Measurements from ENCODE around the gene BCOR. TPM values are rescaled to one million over a fixed set of nuclear protein-coding genes. Genes with fewer than 3 reads are reported as not detected.

BCOR gene
- polyA plus RNA-seq, 1 of the 3 experiments (the other 2 are of a cell fraction): 8.8 TPM

DNA sequence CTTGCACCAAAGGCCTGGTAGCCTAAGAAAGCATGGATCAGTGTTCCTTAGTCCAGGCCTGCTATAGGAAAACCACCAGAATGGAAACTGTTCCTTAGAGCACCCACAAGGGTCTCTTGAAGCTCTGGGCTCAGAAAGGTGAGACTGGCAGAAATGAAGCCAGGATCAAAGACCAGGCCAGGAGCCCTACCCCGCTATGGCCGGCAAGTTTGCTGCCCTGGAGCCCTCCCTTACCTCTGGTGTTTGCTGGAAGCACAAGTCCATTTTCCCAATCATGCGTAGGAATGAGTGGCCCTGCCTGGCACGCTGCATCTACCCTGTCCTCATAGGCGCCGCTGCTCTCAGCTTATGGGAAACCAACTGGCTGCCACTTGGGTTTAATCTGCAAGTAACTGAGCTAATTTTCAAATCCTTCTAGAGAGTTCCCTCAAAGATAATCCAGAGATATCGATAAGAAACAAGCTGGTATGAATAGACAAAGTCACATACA is 37.4 kb downstream of the BCOR start:
- POLR2A ChIA-PET: interaction anchor here (0.6 kb wide), 1 partner anchor 199 kb away, joined by 3 read pairs; no protein-coding TSS in a partner anchor
- Histone ChIP-seq H4K20me1 (ENCODE audit: insufficient read depth) (peaks cover 10% of the 10 kb centered on the region; the same call in 1 of the 2 replicates), H2AFZ (ENCODE audit: low read depth) (no peak overlapping the region), H3K4me2 (no peak overlapping the region), H3K9ac (no peak overlapping the region), H3K27ac (ENCODE audit: low read depth in 2 of 2, low read length in 1 of 2) (no peak overlapping the region), H3K9me2 (no peaks in the 10 kb centered on the region), H3K4me3 (ENCODE audit: low read depth in 2 of 2, low read length in 1 of 2) (no peak overlapping the region), H3K9me3 (no peaks in the 10 kb centered on the region), H3K27me3 (ENCODE audit: insufficient read depth) (peaks cover 10% of the 10 kb centered on the region; the same call in 1 of the 2 replicates), H3F3A (replicated peaks; ENCODE audit: insufficient read depth) (no peaks in the 10 kb centered on the region), H3K79me2 (ENCODE audit: insufficient read depth) (no peaks in the 10 kb centered on the region; the same call in 1 of the 2 replicates), H3K36me3 (replicated peaks in 1 of 2; ENCODE audit: control insufficient read depth in 1 of 2, insufficient read depth in 2 of 2, low read length in 1 of 2) (peaks cover 0 to 41% of the 10 kb centered on the region in 2 experiments), H3K4me1 (ENCODE audit: control insufficient read depth in 1 of 2, insufficient read depth in 2 of 2, low read depth in 1 of 2, low read length in 1 of 2) (peaks cover 0 to 26% of the 10 kb centered on the region in 2 experiments; a peak in 1 of 4 replicates)
- no peak for DNase-seq
- no peak for TF ChIP-seq RFX5 (IDR thresholded peaks at IDR 0.05; ENCODE audit: low read length)
- TF ChIP-seq RAD21 (IDR thresholded peaks at IDR 0.05; ENCODE audit: low read length): no peak
- TF ChIP-seq CHD2 (IDR thresholded peaks at IDR 0.05; ENCODE audit: low read length, partially characterized antibody): no peak
- TF ChIP-seq TAF1 (IDR thresholded peaks at IDR 0.05; ENCODE audit: borderline replicate concordance, low read depth, low read length): no peak
- no peak for TF ChIP-seq MEF2A (IDR thresholded peaks at IDR 0.05; ENCODE audit: borderline replicate concordance, low read depth)
- no peak for TF ChIP-seq GATA2 (CRISPR knock-in tag; IDR thresholded peaks at IDR 0.05)
- TF ChIP-seq, protein P1, sequence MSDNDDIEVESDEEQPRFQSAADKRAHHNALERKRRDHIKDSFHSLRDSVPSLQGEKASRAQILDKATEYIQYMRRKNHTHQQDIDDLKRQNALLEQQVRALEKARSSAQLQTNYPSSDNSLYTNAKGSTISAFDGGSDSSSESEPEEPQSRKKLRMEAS (IDR thresholded peaks at IDR 0.05; ENCODE audit: low read depth): no peak
- no peak for TF ChIP-seq RXRA (IDR thresholded peaks at IDR 0.05; ENCODE audit: borderline replicate concordance, low read depth)
- TF ChIP-seq POLR2AphosphoS5 (IDR thresholded peaks at IDR 0.05; ENCODE audit: low read depth, low read length): no peak
- TF ChIP-seq ELF1 (IDR thresholded peaks at IDR 0.05): no peak
- TF ChIP-seq FOXJ3 (CRISPR knock-in tag; IDR thresholded peaks at IDR 0.05): no peak
- CTCF ChIA-PET: interaction anchor here (1.4 kb wide), 1 partner anchor 10 kb away, joined by 4 read pairs; no protein-coding TSS in a partner anchor
- WGBS (ENCODE audit: low lambda C conversion rate): 65% methylated on average over 7 of the region's 7 CpGs

DNA sequence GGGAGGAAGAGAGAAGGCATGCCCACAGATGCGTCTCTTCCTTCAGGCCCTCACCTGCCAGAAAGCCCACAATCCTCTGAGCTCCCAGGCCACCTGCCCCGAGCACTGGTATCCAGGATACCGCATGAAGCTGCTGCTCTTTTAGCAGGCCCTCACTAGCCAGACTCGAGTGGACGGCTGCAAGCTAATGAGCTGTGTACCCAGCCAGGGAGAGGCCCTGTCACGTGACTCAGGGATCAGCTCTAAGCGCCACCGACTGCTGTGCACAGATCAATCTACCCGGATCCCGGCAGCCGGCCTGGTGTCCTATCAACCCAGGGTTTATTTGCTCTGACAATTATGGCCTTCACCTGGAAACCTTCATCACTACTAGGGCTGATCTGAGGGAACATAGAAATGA is 39.0 kb downstream of the BCOR start:
- Histone ChIP-seq H3K36me3 (replicated peaks in 1 of 2; ENCODE audit: control insufficient read depth in 1 of 2, insufficient read depth in 2 of 2, low read length in 1 of 2) (peaks cover 13 to 47% of the 10 kb centered on the region in 2 experiments), H3K9ac (no peak overlapping the region), H3K4me3 (ENCODE audit: low read depth in 2 of 2, low read length in 1 of 2) (no peak overlapping the region), H3K27ac (ENCODE audit: low read depth in 2 of 2, low read length in 1 of 2) (no peak overlapping the region), H3K4me1 (ENCODE audit: control insufficient read depth in 1 of 2, insufficient read depth in 2 of 2, low read depth in 1 of 2, low read length in 1 of 2) (peaks cover 0 to 13% of the 10 kb centered on the region in 2 experiments; a peak in 1 of 4 replicates), H3K79me2 (ENCODE audit: insufficient read depth) (no peaks in the 10 kb centered on the region; the same call in 1 of the 2 replicates), H3K27me3 (ENCODE audit: insufficient read depth) (peaks cover 10% of the 10 kb centered on the region; the same call in 1 of the 2 replicates), H3K4me2 (no peak overlapping the region), H4K20me1 (ENCODE audit: insufficient read depth) (peaks cover 4% of the 10 kb centered on the region; the same call in 1 of the 2 replicates), H3K9me2 (no peaks in the 10 kb centered on the region), H2AFZ (ENCODE audit: low read depth) (no peak overlapping the region), H3F3A (replicated peaks; ENCODE audit: insufficient read depth) (no peaks in the 10 kb centered on the region), H3K9me3 (no peaks in the 10 kb centered on the region)
- no peak for TF ChIP-seq GABPA (IDR thresholded peaks at IDR 0.05; ENCODE audit: low read depth)
- TF ChIP-seq NRF1 (IDR thresholded peaks at IDR 0.05; ENCODE audit: low read depth, low read length): no peak
- TF ChIP-seq, protein P1 (IDR thresholded peaks at IDR 0.05; ENCODE audit: low read depth): no peak
- no peak for TF ChIP-seq MXI1 (IDR thresholded peaks at IDR 0.05; ENCODE audit: low read depth, low read length)
- no peak for TF ChIP-seq TCF12 (IDR thresholded peaks at IDR 0.05)
- TF ChIP-seq, protein P2, sequence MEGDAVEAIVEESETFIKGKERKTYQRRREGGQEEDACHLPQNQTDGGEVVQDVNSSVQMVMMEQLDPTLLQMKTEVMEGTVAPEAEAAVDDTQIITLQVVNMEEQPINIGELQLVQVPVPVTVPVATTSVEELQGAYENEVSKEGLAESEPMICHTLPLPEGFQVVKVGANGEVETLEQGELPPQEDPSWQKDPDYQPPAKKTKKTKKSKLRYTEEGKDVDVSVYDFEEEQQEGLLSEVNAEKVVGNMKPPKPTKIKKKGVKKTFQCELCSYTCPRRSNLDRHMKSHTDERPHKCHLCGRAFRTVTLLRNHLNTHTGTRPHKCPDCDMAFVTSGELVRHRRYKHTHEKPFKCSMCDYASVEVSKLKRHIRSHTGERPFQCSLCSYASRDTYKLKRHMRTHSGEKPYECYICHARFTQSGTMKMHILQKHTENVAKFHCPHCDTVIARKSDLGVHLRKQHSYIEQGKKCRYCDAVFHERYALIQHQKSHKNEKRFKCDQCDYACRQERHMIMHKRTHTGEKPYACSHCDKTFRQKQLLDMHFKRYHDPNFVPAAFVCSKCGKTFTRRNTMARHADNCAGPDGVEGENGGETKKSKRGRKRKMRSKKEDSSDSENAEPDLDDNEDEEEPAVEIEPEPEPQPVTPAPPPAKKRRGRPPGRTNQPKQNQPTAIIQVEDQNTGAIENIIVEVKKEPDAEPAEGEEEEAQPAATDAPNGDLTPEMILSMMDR (IDR thresholded peaks at IDR 0.05): no peak
- no peak for TF ChIP-seq RFX5 (IDR thresholded peaks at IDR 0.05; ENCODE audit: low read length)
- no peak for TF ChIP-seq RAD21 (IDR thresholded peaks at IDR 0.05; ENCODE audit: low read length)
- no peak for TF ChIP-seq RXRA (IDR thresholded peaks at IDR 0.05; ENCODE audit: borderline replicate concordance, low read depth)
- TF ChIP-seq GATA2 (CRISPR knock-in tag; IDR thresholded peaks at IDR 0.05): no peak
- TF ChIP-seq TEAD4 (IDR thresholded peaks at IDR 0.05; ENCODE audit: borderline replicate concordance, insufficient read depth): no peak
- WGBS (ENCODE audit: low lambda C conversion rate): 50% methylated on average over 6 of the region's 11 CpGs
- no peak for DNase-seq
- POLR2A ChIA-PET: no interaction called here
- CTCF ChIA-PET: no interaction called here
